GM18517 (cell line): ENCODE measurements around the gene GMPPB.
"Not testable (repeated sequence)": the region's sequence is repeated elsewhere in the genome, so short reads cannot be mapped to it uniquely, and the experiment has no call there.

ENCODE experiments used
- ATAC-seq: cut with Tn5 transposase; IDR thresholded peaks from one replicate; pipeline ENCODE4 v1.9.1; 2021; ENCODE audit warnings: mild to moderate bottlenecking, moderate library complexity; ENCODE audit not compliant: unreplicated experiment

Gene GMPPB

DNA sequence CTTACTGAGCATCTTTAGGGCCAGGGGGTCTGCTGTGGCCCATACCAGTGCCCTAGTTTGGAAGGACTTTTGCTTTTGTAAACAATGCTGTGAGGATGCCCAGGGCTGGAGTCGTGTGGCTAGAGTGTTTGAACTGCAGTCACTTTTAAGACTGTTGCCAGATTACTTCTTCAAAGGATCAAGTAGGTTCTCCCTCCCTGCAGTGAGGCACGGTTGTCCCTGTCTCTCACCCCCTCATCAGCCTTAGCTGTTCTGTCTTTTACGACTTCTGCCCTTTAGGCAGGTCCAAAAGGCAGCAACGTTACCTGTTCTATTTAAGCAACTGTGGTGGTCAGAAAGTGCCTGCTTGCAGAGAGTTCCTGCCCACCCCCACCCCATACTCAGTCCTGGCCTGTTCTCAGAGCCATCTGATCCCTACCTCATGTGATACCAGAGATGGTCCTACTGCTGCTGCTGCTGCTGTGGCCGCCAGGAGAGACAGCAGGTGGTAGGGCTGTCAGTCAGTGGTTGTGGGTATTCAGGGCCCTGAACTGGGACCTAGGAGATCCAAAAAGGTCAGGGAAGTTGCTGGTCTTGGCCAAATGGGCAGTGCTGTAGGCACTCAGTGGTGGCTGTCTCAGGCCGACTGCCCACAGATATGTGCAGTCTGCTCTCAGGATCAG is 29.2 kb downstream of the GMPPB start:
- ATAC-seq: not testable (repeated sequence)

DNA sequence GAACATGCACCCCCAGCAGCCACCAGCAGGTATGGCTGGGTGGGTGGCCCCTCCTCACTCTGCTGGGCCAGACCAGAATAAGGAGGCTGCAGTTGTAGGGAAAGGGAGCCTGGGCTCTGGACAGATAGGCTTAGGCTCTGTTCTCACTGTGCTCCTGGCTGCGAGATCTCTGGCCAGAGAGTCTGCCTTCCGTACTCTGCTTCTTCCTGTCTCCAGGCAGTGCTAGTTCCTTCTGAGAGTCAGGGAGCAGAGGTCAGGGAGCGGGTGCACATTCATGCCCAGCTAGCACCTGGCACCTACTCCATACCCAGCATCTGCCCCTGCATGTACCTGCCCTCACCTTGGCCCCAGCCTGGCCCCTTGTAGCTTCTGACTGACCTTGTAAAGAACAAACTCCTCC is 32.3 kb downstream of the GMPPB start:
- ATAC-seq: not testable (repeated sequence)

DNA sequence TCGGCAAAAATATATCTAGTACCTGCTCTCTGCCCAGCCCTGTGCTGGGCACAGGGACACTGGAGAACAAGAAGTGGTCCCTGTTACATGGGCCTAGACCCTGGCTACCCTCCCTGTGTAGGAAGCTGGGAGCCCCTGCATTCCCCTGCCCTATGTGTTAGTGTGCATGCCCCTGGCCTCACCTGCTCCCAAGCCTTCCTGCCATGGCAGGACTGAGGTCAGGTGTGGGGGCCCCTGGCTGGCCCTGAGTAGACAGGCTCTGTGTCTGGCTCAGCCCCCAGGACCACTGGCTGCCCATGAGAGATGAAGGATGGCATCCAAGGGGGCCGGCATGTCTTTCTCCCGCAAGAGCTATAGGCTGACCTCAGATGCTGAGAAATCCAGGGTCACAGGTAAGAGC is 32.9 kb downstream of the GMPPB start:
- not testable (repeated sequence) for ATAC-seq

DNA sequence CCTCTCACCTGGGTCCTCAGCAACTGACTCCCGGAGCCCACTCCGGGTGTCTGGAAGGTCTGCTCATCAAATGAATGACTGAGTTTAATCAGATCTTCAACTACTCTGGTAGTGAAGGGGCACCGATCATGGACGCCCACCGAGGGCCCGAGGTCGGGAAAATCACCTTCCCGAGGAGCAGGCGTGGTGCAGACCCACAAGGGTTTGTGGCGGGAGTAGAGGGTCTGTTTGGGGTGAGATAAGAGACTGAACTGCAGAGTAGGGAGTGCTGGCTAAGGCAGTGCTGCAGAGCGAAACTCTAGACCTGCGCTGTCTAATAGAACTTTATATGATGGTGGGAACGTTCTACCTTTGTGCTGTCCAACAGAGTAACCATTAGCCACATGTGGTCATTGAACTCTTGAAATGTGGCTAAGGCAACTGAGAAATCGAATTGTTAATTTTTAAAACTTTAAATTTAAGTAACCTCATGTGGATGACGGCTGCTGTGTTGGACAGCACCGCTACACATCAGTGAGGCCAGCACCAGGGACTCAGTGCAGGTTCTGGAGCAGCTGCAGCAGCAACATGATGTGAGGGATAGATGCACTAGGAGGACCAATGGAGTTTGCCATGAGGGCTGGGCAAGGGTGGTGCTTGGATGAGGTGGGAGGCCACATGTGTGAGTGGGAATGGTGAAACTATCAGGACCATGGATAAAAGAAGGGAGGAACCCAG is 33.7 kb downstream of the GMPPB start:
- not testable (repeated sequence) for ATAC-seq

DNA sequence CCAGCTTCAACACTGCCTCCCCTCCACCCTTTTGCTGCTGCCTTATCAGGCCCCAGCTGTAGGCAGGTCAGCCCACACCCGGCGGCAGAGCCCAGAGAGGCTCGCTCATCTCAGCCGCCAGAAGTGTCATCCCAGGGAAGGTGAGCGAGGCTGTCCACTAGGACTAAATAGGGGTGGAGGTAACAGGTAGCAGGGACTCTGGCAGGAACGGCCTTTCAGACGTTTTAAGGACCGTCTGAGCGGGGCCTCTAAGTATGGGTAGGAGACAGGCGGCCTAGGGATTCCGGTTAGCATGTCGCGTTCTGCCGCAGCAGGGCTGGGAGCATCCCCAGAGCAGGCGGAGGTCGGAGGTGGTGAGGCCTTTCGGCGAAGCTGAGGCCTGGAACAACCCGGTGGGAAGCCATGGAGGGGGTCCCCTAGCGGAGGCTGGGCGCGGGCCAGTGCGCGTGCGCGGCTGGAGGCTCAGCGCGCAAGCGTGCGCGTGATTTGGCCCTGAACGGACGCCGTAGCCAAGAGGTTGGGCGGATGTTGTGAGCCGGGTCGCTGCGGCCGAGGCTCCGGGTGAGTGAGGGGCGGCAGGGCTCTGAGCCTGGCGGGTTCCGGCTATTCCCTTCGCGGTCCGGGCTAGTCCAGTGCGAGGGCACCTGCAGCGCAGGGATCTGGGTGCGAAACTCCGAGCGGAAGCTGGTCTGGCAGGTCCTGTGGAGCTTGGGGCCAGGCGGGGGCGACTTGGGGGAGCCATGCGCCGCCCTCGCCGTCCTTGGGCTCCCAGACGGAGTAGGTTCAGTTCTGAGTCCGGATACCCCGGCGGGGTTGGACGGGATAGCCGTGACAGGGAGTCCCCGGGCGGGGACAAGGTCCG is 34.5 kb downstream of the GMPPB start, which contains the start of the genes MST1 and RNF123:
MST1 (minus strand) TSS at position 429 of the 862 bp plus-strand sequence. CDS start 783 bp downstream, outside the sequence.
RNF123 (plus strand) TSS at position 512 of the 862 bp plus-strand sequence. CDS start 1,609 bp downstream, outside the sequence.
- ATAC-seq: peak; percentile 56

- ATAC-seq: peak; percentile 22
Measured at GRCh38 chr3:49688338-49689045, 35.3 kb downstream of the GMPPB start.

- not testable (repeated sequence) for ATAC-seq
Measured at GRCh38 chr3:49687424-49687795, 36.3 kb downstream of the GMPPB start.

DNA sequence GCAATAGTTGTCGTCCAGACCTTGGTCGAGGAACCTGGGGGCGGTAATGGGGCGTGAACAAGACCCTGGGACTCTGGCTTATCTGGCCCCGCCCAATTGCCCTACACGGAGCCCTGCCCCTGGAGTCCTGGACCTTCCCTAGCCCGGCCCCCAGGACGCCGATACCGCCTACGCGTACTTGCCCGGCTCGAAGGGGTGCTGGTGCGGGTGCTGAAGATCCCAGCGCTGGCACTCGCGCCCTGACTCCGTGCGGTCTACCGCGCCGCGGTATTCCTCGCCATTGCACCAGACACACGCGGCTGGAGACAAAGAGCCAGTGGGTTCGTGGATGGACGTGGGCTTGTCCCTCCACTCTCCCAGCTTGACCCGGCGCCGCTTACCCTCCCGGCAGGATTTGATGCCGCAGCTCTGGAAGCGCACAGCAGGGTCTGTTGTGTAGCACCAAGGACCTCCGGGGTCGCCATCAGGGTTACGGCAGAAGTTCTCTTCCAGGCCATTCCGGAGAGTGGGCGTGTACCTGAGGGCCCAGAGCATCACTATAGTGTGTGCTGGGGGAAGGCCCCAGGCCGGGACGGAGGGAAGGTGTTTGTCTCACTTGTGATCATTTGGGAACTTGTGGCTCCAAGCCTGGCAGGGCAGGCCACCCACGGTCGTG is 36.9 kb downstream of the GMPPB start:
- not testable (repeated sequence) for ATAC-seq

DNA sequence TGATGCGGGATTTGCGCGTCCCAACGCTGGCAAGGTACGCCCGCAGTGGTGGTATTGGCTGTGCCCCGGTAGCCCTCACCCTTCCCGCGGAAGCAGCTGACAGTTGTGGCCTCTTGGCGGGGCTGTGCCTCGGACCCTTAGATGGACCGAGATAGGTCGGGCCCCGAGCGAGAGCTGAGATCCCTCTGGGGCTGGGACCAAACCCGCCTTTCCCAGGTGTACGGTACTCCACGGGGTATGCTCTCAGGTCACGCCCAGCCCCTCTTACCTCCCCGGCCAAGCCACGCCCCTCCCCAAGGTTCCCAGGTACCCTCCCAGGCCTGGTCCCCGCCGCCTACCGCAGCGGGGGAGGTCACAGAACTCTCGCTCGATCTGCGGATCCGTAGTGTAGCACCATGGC is 37.4 kb downstream of the GMPPB start:
- not testable (repeated sequence) for ATAC-seq

DNA sequence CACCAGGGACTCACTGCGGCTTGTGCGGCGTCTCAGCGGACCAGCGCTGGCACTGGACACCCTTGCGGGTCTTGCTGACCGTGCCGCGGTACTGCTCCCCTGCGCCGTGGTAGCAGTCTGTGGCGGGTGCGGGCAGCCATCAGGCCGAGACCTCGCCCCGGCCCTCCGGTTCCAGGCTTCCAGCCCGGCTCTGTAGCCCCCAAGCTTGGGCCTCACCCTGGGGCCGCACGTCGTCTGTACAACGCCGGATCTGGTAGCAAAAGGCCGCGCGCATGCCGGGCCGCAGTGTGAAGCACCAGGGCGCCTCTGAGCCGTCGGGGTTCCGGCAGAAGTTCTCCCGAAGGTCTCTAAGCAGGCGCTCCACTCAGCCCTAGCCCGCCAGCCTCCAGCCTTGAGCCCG is 37.9 kb downstream of the GMPPB start:
- ATAC-seq: not testable (repeated sequence)

GRCh38 chr3:49685103-49685502 is 38.6 kb downstream of the GMPPB start:
- ATAC-seq: not testable (repeated sequence)

DNA sequence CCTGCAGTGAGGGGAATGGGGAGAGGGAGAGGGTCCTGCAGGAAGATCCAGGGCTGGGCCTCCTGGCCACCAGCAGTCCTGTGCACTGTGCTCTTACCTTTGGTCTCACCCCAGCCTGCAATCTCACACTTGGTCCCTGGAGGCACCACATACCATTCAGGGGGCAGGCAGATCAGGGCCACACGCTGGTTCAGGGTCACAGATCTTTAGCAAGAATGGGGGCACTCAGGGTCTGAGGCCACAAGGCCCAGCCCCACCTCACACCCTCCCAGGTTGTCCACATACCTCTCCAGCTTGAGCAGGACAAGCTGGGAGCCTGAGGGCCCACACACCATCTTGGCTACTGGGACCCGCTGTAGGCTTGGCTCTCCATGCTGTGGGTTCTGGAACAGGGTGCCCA is 39.3 kb downstream of the GMPPB start:
- not testable (repeated sequence) for ATAC-seq

DNA sequence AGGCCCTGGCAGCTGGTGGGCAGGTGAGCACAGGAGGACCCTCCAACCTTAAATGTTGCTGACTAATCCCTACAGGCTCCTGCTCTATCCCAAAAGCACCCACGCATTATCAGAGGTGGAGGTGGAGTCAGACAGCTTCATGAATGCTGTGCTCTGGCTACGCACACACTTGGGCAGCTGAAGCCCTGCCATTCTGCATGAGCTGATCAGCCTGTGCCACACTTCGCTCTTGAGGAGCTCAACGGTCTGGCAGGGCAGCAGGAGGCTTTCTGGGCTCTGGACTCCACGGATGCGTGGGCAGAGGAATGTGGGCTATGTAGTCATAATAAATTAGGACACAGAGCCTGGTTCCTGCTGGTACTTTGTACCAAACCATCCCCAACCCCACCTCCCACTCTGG is 40.6 kb downstream of the GMPPB start:
- ATAC-seq: no peak

GRCh38 chr3:49681543-49681942 is 42.2 kb downstream of the GMPPB start:
- ATAC-seq: no peak

GRCh38 chr3:49681232-49681522 is 42.6 kb downstream of the GMPPB start:
- ATAC-seq: no peak

DNA sequence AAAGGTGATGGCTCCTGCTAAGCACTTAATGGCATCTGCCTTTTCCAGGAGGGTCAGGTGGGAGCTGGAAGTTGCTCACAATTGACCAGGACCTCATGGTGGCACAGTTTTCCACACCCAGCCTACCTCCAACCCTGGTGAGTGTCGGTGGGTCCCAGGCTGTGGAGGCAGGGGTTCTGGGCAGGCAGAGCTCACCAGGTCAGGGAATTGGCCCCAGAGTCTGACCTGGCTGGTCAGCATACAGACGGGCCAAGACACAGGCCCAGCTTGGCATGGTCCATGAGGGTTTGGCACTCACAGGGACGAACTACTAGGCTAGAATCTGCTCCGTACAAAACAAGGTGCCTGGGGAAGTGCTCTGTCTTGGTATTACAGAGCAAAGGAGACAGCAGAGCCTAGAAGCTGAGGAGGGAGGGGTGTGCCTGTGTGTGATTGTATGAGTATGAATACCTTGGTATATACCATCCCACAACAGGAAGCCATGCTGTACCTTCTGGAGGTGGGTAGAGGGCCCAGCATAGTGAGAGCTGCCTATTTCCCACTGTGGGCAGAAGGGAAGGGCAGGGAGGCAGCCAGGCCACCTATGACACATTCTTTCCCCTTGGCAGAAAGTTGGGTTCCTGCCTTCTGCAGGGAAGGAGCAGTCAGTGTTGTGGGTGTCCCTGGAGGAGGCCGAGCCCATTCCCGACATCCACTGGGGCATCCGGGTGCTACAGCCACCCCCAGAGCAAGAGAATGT is 43.1 kb downstream of the GMPPB start:
- ATAC-seq: no peak

DNA sequence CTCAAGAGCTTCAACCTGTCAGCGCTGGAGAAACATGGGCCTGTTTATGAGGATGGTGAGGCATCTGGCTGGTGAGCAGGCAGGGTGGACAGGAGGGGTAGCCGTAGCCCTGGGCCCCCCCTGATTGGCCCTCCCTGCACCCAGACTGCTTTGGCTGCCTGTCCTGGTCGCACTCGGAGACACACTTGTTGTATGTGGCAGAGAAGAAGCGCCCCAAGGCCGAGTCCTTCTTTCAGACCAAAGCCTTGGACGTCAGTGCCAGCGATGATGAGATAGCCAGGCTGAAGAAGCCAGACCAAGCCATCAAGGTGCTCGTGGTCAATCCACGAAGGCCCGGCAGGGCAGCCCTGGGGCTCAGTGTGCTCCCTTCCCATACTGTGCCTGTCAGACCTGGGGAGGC is 47.8 kb downstream of the GMPPB start:
- ATAC-seq: no peak

- peak; percentile 37 for ATAC-seq
Measured at GRCh38 chr3:49674497-49674983, 49.2 kb downstream of the GMPPB start.

DNA sequence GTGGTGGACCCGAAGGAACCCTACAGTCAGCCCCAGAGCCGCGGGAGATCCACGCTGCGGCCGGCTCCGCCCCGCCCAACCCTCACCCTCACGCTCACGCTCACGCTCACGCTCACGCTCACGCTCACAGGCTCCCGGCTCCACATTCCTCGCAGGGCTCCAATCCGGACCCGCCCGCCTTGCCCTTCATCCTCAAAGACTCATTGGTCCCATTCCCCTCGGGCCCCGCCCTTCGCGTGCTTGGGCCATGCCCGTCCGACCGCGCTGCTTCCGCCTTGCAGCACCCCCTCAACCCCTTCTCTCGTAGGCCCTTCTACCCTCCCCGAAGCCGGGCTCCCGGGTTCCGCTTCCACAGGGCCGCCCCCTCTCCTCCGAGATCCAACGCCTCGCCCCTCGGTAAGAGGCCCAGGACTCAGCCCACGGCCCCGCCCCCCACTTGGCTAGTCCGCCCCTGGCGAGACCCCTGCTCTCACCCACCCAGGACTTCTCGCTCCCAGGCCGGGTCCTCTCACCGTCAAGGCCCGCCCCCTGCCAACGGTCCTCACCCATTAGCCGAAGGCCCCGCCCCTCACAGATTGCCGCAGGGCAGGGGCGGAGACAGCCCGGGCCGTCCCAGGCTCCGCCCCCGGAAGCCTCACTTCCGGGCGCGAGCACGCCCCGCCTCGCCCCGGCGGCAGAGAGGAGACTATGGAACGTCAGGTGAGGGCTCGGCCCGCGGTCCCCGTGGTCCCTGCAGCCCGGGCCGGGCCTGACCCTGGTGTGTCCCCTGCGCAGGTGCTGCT is 49.8 kb downstream of the GMPPB start, which contains the start of gene APEH:
APEH (plus strand) TSS at position 637 of the 782 bp plus-strand sequence; CDS start at position 688, 51 bp downstream.
- peak; percentile 73 for ATAC-seq
